Posterior vena cava (tissue), 2 donors: ENCODE results near the gene CLDN19. TPM values are rescaled to one million over a fixed set of nuclear protein-coding genes. Genes with fewer than 3 reads are reported as not detected.

Experiments
- DNase-seq: peaks from one replicate; pipeline ENCODE4 v3.0.0-alpha.2; 2020; ENCODE audit warnings: low spot score
- intact Hi-C, 2 donors: fragments of 100-400 bp; cut with DNase I; formaldehyde crosslinking; loops; one replicate each; pipeline versions ENCODE4 v1.14.1 to v1.14.2; 2022 to 2023
- long read RNA-seq, 2 donors: library from polyadenylated mRNA; unstranded; transcript quantifications; one replicate each; pipeline ENCODE4 v2.0.0, GENCODE V29; 2020 to 2021
- total RNA-seq, 2 donors: library from RNA; stranded (reverse); fragmentation: NEBNext Ultra II Directional; extraction: Animal tissue kit (Norgen Biotek cat#: 25700); gene quantifications; one replicate each; pipeline ENCODE4 v1.2.1, GENCODE V29; 2021
- donor health status: DM: yes; HTN: yes; CAD: no.
- donor health status: DM: yes; HTN: yes; CAD: no.

CLDN19 gene, protein sequence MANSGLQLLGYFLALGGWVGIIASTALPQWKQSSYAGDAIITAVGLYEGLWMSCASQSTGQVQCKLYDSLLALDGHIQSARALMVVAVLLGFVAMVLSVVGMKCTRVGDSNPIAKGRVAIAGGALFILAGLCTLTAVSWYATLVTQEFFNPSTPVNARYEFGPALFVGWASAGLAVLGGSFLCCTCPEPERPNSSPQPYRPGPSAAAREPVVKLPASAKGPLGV
- total RNA-seq = not detected
- long read RNA-seq, donor 1 = 0 reads
- long read RNA-seq, donor 2 = 0 reads

DNA sequence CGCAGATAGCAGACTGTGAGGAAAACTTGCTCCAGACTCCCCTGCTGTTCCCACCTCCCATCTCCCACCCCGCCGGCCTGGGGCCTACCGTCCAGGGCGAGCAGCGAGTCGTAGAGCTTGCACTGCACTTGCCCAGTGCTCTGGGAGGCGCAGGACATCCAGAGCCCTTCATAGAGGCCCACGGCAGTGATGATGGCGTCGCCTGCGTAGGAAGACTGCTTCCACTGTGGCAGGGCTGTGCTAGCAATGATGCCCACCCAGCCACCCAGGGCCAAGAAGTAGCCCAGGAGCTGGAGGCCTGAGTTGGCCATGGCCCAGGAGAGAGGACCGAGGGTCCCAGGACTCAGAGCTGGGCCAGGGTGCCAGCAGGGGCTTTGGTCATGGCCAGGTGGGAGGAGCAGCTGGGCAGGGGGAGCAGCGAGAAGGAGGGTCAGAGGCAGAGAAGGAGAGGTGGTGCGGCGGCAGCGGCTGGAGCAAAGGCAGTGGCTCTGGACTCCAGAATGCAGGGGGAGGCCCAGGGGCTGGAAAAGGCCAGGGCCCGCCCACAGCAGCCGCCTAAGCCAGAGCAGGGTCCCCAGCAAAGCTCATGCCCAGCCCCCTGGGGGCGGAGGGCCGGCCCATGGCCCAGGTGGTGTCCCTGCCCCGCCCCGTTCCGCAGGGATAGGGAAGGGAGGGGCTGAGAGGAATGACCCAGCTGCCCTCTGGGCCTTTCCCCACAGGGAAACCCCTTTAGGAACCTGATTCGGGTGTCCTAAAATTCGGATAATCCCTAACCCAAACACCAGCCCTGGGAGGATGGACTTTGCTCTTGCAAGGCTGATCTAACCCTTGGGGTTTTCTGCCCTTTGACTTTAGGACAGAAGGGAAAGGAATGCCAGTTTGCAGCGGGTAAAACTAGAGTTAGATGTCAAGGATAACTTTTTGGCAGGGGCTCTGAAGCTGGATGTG lies at the start of gene CLDN19:
TSS of gene CLDN19 (minus strand) at position 484 of the 948 bp plus-strand sequence. CDS start at position 311, 173 bp downstream.
- intact Hi-C loops = loop anchor here (5.0 to 10.0 kb wide), 4 partner anchors 155 to 1568 kb away; no protein-coding TSS in a partner anchor
- DNase-seq = no peak

DNA sequence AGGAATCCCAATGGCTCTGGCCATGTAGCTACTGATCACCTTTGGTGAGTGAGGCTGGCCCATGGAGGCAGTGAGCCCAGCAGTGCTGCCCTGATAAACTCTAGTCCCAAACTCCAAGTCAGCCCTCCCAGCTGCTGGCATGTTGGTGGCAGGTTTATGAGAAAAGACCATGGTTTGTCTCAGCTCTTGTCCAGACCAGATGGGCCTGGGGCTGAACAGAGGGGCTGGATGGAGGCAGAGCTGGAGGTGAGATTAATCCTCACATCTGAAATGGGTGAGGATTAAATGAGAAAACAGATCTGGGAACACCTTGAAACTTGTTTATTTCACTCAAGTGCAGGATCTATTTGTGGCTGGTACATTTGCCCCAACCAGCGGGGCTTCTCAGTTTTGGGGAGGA lies 48.0 kb upstream of the CLDN19 start:
- no peak for DNase-seq
- intact Hi-C loops = no loop called here

DNA sequence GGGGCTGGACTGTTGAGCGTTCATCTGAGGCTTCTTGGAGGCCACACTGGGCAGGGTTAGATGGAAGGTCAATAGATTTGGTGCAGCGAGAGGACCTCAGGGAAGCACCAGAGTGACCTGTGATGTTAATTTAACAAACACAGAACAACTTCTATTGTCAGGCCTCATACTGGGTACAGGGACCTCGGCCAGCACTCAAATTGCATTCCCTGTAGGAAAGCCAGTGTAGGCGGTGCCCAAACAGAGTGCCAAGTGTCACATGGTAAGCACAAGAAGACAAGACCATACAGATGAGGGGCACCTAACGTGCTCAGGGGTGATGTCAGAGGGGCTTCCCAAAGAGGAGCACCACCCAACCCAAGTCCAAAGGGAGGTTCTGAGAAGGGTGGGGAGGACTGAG lies 46.1 kb upstream of the CLDN19 start:
- intact Hi-C loops = no loop called here
- DNase-seq = no peak

DNA sequence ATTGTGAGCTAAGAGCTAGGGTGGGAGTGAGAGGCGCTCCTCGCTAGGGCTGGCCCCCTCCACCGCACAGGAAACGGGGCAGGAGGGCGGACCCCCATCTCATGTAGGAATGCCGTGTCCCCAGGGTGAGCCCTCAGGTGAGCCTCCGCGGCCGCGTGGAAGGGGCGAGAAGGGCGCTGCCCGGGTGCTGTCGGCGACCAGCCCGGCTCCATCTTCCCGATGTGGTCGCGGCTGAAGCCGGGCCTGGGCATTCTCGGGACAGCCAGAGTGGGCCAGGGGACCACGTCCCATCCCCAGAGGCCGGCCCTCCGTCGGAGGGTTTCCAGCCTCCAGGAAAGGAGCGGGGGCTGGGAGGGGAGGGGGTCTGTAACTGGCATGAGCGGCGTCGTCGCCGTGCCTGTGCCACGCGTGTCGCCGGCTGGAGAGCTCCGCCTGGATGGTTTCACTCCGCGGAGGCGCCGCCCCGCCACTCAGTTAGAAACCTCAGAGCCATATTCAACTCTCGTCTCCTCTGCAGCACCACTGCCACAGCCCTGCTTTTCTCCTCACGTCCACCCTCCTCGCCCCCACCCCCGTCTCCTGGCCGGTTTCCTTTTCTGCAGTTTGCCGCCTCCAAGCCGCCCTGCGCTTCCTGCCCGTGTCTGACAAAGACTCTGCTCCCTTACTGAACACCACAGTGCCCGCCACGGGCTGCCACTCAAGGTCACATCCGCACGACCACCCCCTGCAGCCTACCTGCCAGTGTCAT lies 45.1 kb upstream of the CLDN19 start, which contains the start of gene TMEM269:
TSS of gene TMEM269 (plus strand) at position 46 of the 748 bp plus-strand sequence. CDS start 4,903 bp downstream, outside the sequence.
- DNase-seq = peak; percentile 85
- intact Hi-C loops = no loop called here

DNA sequence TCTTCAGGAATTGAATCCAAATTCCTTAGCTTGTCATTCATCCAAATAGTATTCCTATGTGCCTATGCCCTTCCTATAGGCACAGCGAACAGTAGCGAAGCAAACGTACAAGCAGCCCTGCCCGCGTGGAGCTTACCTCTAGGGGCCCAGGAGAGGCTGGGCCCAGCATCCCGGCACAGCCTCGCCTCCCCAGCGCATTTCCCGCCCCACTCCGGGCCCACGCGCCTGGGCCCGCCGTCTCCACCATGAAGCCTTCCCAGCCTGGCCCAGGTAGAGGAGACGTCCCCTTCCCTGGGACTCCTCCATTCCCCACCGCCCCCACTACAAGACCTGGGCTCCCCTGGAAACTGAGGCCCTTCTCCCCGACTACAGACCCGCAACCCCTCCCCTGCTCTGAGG lies 44.5 kb upstream of the CLDN19 start:
- intact Hi-C loops = no loop called here
- DNase-seq = no peak

DNA sequence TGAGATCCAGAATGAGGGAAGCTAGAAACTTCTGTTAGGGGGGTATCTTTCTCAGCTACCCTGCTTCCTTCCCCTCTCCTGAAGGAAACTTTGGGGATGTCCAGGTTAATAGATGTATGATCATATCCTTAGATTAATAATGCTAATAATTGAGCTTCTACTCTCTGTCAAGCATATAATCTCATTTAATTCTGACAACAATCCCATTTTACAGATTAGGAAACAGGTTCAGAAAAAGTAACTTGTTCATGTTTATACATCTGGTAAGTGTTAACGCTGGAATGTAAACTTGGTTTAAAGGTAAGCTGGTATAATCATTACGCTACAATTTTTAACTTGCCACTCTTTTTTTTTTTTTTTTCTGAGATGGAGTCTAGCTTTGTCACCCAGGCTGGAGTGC lies 43.1 kb upstream of the CLDN19 start:
- intact Hi-C loops = no loop called here
- DNase-seq = no peak

DNA sequence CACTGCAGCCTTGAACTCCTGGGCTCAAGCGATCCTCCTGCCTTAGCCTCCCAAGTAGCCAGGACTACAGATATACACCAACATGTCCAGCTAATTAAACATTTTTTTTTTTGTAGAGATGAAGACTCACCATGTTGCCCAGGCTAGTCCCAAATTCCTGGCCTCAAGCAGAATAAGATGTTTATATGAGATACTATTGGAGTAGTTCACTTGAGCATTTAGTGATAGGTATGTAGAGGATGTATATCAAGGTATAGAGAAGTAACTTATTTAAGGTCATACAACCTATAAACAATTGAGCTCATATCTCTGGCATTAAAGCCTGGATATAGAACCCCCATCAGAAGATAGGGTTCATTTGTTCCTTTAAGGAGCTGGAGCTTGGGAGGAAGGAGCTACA lies 40.1 kb upstream of the CLDN19 start:
- intact Hi-C loops = no loop called here
- no peak for DNase-seq

DNA sequence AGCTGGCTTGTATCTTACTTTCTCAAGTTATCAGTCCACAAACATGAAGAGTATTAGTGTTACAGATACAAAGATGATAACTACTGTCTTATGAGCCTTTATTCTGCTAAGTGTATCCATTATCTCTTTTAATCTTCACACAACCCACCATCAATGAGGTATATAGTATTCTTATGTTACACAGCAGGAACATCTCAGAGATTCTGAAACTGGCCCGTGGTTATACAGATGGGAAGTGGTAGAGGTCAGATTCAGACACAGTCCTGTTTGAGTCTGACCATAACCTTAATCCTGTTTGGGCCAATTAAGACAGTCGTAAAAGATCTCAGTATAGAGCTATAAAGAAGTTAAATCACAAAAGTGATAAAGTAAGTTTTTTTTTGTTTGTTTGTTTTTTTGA lies 39.7 kb upstream of the CLDN19 start:
- no peak for DNase-seq
- intact Hi-C loops = no loop called here

DNA sequence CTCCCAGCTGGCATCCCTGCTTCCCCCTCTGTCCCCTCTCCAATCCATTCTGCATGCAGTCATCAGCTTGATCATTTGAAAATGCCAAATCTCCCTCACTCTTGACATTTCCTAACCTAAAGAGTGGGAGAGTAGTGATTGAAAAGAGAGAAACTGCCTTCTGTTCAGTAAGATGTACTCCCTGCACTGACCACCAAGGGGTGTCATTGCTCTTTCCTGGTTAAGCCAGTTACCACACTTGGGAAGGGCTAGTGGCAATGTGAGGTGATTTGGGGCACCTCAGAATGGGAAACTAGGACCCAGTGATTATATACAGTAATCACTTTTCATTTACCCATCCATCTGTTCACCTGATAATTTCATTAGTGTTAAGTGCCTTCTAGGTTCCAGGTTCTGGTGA lies 37.8 kb upstream of the CLDN19 start:
- intact Hi-C loops = no loop called here
- no peak for DNase-seq

DNA sequence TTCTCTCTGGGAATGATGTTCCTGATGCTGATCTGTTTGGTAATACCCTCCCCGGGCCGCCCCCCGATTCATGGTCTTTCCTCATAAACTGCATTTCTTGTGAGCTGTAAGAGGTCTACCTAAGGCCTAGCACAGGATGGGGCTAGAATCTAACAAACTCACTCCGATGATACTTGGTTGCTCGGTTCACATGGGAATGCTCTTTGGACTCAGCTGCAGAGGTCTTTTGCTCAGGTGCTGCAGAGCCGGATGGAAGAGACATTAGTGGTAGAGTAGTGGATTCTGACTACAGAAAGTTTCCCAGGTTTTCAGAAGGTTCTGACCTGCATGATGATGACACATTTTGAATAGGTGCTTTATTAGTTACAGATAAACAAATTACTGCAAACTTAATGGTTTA lies 36.5 kb upstream of the CLDN19 start:
- intact Hi-C loops = no loop called here
- no peak for DNase-seq

DNA sequence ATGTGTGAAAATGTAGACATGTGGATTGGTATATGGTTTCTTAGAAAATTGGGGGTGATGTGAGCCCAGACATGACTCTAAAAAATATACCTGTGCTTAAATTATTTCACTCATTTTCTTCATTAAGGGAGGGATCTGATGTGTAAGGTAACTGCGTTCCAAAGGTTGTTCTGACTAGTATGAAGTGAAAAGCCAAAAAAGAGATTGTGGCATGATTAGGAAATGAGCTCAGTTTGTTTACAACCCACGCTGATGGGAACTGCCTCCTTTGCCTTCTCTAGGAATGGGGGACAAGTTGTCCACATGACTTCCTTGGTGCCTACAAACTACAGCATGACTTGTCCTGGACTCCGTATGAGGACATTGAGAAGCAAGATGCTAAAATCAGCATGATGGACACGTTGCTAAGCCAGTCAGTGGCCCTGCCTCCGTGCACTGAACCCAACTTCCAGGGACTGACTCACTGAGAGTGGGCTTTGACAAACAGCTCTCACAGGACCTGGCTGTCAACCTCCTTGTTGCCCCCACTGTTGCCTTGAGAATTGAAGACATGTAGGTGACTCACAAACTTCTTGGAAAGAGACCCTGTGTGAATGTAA lies 35.0 kb upstream of the CLDN19 start:
- intact Hi-C loops = no loop called here

DNA sequence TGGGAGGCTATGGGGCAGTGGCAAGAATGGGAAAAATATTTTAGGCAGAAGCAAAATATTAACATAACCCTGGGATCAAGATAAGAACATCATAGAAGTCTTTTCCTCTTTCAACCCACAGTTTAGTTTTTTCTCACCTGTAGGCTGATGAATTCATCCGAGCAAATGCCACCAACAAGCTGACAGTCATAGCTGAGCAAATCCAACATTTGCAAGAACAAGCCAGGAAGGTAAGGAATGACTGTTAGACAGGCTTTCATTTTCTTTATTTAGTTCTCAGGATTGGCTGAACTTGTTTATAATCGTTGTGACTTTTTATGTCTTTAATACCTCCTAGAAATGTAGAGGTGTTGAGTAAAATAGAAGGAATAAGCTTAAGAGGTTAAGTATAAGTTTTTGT lies 33.4 kb upstream of the CLDN19 start:
- intact Hi-C loops = no loop called here
- no peak for DNase-seq

More for the DNA sequence above, 35.0 kb upstream of the CLDN19 start:
- no peak for DNase-seq

DNA sequence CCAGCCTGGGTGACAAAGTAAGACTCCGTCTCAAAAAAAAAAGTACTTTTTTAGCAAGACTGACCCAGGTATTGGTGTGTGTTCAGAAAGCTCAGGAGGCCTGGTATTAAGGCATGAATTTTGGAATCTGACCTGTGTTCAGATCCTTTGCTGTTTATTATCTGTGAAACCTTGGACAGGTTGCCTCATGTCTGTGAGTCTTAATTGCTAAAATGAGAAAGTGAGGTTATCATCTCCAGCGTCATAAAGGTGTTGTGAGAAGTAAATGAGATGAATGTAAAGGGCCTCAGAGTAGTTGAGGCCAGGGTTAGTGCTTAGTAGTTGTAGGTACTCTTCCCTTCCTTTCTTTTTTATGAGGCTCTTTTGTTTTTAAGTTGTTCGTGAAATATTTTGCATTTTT lies 29.8 kb upstream of the CLDN19 start:
- intact Hi-C loops = loop anchor here in 1 of 2 donors (5.0 kb wide), 1 partner anchor 77 kb away; the partner anchor contains the start of gene ZNF691
- DNase-seq = no peak

DNA sequence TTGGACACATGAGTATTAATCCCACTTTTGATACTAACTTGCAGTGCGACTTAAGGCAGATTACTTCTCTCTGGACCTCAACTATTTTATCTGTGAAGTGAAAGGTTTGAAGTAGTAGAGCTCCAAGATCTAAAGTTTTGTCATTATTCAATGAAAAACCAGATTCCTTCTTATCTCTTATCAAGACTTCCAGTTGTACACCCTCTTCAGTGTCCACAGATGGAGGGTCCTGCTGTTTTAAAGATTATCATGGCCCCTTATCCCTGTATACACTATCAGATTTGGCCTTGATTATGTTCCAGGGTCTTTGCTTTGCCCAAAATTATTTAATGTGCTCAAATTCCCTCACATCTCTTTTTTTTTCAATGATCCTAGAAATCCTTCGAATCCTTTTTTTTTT lies 28.1 kb upstream of the CLDN19 start:
- intact Hi-C loops = loop anchor here in 1 of 2 donors (5.0 kb wide), 1 partner anchor 79 kb away; the partner anchor contains the start of gene ZNF691
- no peak for DNase-seq

DNA sequence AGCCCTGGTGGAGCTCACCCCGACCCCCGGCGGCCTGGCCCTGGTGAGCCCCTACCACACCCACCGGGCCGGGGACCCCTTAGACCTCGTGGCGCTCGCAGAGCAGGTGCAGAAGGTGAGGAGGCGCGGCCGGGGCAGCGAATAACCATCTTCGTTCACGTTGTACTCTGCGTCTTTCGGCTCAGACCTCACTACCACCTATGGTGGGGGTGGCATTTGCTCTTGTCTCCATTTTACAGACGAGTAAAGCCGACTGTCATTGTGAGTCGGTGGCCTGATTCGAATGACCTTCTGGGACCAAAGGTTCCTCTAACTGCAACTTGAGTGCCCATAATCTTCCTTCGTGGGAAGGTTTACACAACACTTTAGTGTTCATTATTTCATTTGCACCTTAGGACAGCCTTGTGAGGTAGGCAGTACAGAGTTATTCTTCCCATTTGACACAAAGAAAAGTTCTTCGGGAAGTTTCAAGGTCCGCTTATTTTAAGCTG lies 27.5 kb upstream of the CLDN19 start:
- intact Hi-C loops = loop anchor here in 1 of 2 donors (5.0 kb wide), 1 partner anchor 80 kb away; the partner anchor contains the start of gene ZNF691
- no peak for DNase-seq

DNA sequence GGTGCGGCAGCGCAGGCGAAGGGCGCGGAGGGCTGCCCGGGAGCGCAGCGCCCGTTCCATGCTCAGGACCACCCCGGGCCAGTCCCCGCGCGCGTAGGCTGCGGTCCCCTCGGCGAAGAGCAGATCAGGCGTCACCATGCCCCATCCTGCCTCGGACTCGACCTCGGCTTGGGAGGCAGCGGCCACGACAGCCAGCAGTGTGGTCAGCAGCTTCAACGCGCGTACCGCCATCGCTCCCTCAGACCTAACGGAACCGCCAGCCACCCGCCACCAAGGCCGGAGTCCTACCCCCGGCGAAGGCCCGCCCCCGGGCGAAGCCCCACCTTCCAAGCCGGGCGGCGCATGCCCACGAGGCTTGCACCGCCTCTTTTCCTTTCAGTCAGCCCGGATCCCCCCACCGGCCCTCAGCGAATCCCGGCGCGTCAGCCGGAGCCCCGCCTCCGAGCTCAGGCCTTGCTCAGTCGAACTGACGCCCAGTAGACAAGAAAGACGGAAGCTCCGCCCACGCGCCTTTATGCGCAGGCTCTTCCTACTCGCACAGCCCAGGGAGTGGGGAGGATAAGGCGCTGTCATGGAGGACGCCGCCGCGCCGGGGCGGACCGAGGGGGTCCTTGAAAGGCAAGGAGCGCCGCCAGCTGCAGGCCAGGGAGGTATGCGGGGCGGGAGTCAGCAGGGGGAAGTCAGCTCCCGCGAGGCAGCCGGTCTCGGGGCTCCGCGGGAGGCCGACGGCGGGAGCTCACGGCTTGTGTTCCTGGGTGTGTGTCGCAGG lies 26.9 kb upstream of the CLDN19 start, which contains the start of the genes C1orf50 and P3H1:
TSS of gene C1orf50 (plus strand) at position 509 of the 769 bp plus-strand sequence. CDS start at position 572, 63 bp downstream.
TSS of gene P3H1 (minus strand) at position 288 of the 769 bp plus-strand sequence. CDS start at position 231, 57 bp downstream.
- intact Hi-C loops = loop anchor here in 1 of 2 donors (5.0 kb wide), 1 partner anchor 80 kb away; the partner anchor contains the start of gene ZNF691
- peak; percentile 100 for DNase-seq

DNA sequence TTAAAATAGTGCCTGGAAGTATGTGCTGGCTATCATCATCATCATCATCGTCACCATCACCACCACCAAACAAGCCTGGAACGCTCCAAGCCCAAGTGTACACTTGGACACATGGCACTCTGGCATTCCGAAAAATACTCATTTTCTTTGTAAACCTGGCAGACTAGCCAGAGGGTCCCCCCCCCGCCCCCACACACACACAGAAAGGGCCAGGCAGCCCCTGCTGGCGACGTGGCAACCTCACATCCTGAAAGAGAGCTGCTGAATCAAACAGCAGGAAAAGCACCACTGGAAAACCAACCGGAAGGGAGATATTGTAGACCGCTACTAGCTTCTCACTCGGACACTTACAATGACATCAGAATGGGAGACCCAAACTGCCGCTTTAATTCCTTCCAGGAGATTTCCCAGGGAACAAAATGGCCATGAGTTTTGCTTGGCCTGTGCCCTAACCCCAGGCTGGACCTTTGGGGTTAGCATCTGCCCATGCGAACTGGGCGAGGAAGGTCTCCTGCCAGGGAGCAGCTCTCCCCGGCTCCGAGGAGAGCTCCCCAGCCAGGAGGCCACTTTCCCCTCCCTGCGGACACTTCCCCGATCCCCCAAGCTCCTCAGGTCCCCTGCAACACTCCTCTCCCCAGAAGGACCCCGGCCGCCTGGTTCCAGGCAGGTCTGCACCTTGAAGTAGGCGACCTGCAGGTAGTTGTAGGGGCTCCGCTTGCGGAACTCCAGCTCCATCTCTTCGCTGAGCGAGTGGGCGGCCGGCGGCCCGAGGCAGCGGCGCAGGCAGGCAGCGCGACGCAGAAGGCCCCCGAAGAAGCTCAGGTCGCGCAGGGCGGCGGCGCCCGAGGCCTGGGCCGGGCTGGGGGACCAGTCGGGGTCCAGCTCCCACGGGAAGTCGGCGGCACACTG lies 26.1 kb upstream of the CLDN19 start:
- peak; percentile 85 for DNase-seq
- intact Hi-C loops = loop anchor here in 1 of 2 donors (5.0 kb wide), 1 partner anchor 81 kb away; the partner anchor contains the start of gene ZNF691
